GM18951 (cell line): ENCODE data around the gene FIG4.
"Not testable (repeated sequence)": the region's sequence is repeated elsewhere in the genome, so short reads cannot be mapped to it uniquely, and the experiment has no call there.

Experiments
- POLR2A ChIP-seq: IDR thresholded peaks from 4 replicates; pipeline ENCODE4 v1.6.1; 2011; ENCODE audit warnings: mild to moderate bottlenecking; ENCODE audit not compliant: insufficient read length, insufficient read depth; ENCODE audit errors: extremely low read depth
- in situ Hi-C: fragments of 300-500 bp; cut with MboI; formaldehyde crosslinking; loops from one replicate; pipeline ENCODE4 v1.12.0; 2022; ENCODE audit warnings: low sequenced_read_pairs, mixed read lengths, inconsistent platforms; ENCODE audit not compliant: unreplicated experiment

Gene FIG4

DNA sequence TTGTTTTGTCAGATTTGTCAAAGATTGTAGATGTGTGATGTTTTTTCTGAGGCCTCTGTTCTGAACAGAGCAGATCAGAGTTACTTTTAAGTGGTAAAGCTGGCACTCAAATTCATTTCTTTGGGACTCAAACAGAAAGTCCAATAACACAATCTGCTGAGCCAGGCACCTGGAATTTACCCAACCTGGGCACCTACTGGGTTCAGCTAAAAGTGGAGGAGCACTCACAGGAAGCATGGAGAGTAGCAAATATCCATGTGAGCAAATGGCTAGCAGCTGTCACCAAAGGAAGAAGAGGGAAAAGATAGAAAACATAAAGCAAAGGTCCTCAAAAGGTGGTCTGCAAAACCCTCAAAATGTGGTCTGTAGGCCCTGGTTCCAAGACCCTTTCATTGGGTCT lies 116.8 kb downstream of the FIG4 start:
- in situ Hi-C loops, result no loop called here
- TF ChIP-seq POLR2A, result no peak

DNA sequence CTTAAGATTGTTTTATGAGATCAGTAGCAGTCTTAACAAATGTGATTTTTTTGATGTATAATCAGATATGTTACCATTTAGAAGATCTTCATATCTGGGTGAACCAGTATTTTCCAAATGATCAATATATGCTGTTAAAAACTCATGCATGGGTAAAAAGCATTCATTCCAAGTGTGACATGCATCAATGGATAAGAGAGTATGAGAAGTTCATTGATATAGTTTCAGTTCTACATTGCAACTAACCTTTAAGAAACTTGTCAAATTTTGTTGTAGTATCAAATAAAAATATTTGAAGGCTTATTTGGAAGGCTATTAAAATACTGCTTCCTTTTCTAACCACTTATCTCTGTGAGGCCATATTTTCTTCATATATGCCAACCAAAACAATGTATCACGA lies 117.7 kb downstream of the FIG4 start:
- TF ChIP-seq POLR2A, result no peak
- in situ Hi-C loops, result no loop called here

DNA sequence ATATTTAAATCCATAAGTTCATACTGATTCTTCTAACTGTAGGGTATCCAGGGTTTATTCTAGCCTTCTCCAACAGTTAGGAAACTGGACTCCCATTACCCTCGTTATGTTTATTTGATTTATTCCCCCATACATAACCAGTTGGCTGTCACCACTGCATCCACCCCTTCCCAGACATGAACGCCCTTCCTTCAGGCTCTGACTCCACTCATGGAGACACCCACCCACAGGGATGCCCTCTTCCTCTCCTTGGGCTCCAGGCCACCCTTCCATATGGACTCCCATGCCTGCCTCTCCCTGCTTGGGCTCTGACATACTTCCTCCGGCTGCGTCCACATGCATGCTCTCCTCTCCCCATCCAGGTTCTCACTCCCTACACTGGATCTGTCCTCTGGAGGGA lies 124.0 kb downstream of the FIG4 start:
- no peak for TF ChIP-seq POLR2A
- in situ Hi-C loops, result no loop called here

DNA sequence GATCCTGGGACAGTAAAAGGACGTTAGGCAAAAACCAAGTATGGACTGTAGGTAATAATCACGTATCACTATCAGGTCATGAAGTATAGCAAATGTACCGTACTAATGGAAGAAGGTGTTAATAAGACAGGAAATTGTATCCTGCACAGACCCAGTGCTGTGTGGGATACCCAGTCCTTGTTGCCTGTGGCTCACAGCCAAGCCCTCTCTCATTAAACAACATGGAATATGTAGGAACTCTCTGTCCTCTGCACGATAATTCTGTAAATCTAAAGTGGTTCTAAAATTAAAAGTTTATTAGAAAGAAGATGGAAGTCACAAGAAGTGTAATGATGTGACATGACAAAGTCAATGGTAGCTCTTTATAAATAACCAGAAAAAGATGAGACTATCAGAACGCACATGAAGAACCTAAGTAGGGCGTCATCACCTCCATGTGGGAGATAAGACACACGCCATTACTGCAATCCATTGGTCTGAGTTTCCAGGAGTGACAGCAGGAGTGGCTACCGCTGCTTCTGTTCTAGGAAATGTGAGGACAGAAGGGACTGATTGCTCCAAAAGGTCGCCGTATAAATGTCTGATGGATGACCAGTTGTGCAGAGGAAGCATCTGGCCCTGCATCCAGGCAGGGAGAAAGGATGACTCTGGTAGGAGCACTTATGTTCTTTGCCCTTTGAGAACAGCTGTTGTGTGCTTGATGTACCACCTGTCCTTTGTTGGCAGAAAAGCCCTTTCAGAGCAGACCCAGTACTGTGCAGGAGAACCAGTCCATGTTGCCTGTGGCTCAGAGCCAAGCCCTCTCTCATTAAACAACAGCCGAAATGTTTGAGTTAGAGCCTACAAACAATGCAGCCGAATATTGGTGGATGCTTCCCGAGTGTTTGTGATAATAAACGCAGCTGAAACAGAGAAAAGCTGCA lies 125.6 kb downstream of the FIG4 start:
- TF ChIP-seq POLR2A, result no peak
- in situ Hi-C loops, result no loop called here

DNA sequence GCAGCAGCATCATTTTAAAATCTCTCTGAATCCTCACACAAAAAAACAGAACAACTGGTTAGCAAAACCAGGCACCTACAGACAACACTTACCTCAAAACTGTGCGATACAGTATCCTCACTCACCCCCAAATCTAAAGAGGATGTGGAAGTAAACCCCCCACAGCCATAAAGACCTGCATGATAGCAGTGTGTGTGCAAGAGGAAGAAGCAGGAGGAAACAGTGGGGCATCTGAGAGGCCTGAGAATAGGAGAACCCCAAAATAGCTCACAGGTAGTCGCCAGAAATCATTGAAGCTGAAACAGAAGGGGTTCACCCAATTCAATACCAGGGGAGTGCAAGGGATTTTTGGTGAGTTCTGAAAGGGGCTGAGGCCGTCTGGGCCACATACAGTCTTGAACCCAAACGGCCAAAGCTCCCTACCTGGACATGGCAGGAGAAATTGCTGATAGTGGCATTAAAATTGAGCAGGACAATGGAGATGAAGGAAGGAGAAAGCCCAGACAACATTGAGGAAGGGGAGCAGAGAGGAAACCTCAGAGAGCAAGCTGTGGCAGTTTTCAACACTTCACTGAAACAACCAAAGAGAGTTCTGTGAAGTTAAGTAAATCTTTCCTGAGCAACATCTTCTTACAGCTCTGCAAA lies 129.7 kb downstream of the FIG4 start:
- in situ Hi-C loops, result no loop called here
- no peak for TF ChIP-seq POLR2A

DNA sequence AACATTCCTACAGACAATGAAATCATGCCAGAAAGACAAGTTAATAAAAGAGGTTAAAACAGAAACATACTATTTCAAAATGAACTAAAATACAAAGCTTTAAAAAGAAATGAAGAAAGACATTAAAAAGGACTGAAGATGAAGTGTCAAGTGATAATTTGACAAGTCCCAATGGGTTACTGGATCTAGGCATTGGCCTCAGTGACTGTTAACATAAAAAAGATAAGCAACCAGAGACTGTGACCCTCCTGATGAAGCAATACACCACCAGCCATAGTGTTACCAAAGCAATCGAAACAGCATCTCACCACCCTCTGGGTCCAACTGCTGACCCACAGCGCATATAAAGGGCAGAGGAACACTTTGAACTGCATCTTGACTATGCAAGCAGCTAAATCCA lies 130.3 kb downstream of the FIG4 start:
- in situ Hi-C loops, result no loop called here
- no peak for TF ChIP-seq POLR2A

DNA sequence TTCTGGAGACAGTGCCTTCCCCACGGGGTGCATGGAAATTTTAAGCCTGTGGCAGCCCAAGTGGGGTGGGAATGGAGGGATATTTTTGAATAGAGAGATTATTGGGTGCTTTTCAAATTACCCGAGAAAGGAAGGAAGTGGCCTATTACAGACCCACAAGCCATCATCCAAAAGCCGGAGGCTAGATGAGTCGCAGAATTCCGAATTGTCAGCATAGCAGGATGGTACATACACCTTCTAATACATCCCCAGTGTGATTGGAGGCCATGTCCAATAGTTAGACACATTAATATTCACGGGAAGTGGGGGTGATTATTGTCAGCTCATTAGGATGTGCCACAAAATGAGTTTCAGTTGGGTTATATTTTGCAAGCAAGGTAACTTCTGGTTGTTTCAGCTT lies 133.0 kb downstream of the FIG4 start:
- in situ Hi-C loops, result no loop called here
- TF ChIP-seq POLR2A, result no peak

DNA sequence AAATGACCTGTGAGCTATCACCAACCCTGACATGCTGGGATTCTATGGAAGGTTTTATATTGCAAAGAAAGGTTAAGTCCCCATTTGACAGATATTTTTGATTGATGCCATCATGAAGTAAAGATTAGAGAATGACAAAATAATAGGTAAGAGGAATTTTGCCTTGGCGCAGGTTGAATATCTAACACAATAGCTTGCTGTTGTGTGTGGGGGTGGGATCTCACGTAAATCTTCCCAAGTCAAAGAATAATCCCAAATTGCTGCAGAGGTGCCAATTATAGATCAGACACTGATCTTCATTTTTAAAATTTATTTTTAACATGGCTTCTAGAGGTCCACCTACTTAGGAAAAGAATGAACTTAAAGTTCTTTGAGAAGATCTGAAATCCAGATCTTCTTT lies 135.5 kb downstream of the FIG4 start:
- TF ChIP-seq POLR2A, result no peak
- in situ Hi-C loops, result no loop called here

DNA sequence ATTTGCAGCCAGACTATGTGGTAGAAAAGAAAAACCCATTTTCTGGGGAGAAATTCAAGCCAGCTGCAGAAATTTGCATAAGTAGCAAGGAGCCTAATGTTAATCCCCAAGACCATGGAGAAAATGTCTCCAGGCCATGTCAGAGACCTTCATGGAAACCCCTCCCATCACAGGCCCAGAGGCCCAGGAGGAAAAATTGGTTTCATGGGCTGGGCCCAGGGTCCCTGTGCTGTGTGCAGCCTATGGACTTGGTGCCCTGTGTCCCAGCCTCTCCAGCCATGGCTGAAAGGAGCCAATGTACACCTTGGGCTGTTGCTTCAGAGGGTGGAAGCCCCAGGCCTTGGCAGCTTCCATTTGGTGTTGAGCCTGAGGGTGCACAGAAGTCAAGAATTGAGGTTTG lies 140.3 kb downstream of the FIG4 start:
- in situ Hi-C loops, result not testable (repeated sequence)

DNA sequence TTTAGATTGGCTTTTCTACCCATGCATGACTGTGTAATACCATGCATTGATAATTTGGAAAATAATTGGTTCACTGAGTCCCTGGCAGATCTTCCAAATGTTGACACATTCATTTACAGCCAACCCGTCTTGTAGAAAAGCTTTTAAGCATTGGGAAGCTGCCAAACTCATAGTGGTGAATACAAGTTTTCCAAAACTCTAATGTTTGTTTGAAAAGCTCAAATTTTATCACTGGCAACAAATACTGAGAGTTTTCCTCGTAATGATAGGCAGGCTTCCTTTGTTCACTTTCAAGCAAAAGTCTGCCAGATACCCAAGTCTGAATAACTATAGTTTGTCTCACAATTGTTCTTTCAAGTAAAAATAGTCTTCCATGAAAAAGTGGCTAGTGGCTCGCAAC lies 143.0 kb downstream of the FIG4 start:
- TF ChIP-seq POLR2A, result no peak
- in situ Hi-C loops, result no loop called here

DNA sequence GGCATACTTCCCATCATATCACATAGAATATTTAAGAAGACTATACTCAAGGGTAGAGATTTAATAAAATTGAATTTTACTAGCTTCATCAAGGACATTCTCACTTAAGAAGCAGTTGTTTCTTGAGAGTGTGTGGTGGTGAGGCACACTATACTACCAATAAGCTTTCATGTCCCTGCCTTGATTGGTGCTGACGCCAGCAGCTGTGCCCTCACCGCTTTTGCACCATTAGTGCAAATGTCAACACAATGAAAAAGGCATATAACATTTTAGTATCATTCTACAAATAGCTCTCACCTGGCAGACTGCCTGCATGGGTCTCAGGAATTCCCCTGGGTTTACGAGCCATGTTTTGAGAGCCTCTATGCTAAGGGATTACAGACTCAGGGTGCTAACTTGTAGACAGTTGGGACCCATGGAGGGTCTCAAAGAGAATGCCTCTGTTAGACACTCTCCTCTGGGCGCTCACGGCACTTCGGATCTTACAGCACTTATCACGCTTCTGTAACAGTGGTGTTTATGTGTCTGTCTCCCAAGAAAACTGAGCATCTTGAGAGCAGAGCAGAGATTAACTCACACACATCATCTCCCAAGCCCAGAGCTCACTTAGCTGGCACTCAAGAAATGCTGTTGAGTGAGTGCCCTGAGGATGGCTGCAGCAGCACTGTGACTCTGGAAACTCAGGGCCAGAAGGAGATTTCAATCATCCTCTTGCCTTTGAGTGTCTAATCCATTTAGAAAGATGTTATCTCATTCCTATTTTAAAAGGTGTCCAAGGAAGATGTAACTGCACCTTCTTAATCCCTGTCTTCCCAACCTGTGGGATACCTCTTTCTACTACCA lies 143.7 kb downstream of the FIG4 start:
- in situ Hi-C loops, result no loop called here

DNA sequence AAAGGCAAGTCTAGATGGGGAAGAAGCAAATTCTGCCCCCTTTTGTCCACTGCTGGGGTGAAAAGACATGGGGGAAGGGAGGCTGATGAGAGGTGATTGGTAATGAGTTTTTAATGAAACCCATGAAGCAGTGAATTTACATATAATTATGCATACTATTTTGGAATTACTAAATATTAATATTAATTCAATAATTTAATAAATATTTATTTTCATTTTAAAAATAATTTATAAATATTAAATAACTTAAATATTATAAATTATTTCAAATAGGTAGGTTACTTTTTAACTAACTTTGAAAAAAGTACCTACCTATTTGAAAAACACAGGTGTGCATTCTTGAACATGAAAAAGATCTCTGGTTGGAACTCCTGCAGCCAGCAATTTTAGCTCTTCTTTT lies 148.9 kb downstream of the FIG4 start:
- in situ Hi-C loops, result no loop called here
- no peak for TF ChIP-seq POLR2A

More for the DNA sequence above, 143.7 kb downstream of the FIG4 start:
- no peak for TF ChIP-seq POLR2A

DNA sequence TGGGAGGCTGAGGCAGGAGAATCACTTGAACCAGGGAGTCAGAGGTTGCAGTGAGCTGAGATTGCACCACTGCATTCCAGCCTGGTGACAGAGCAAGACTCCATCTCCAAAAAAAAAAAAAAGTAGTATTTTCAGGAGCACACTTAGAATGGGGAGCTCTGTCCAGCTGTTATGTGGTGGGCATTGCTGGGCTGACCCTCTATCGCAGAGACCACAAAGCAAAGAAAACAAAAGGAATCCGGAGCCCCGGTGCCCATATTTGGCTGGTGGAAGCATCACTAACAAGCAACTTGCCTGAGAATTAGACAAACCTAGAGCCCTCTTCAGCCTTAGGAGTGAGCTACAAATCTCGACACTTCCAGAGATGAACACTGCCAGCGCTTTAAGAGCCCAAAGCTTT lies 149.7 kb downstream of the FIG4 start:
- TF ChIP-seq POLR2A, result no peak
- in situ Hi-C loops, result no loop called here
